GM12878 (cell line): Measurements from ENCODE around the gene YKT6.

ENCODE experiments used
- BHLHE40 ChIP-seq, 2 experiments: fragments of 450-650 bp in 1 of 2; IDR thresholded peaks; 2 replicates each; pipeline ENCODE4 v1.6.1; 2011 to 2017; ENCODE audit warnings: low read depth in 2 of 2, borderline replicate concordance in 1 of 2, improper control_type of control experiment in 1 of 2, low read length in 1 of 2, mild to moderate bottlenecking in 1 of 2
- E2F4 ChIP-seq: IDR thresholded peaks from 2 replicates; pipeline ENCODE4 v1.6.1; 2012; ENCODE audit warnings: low read depth, low read length, improper control_type of control experiment
- ESRRA ChIP-seq: IDR thresholded peaks from 2 replicates; pipeline ENCODE4 v1.6.1; 2012; ENCODE audit warnings: mild to moderate bottlenecking, low read length, improper control_type of control experiment
- FOXM1 ChIP-seq: IDR thresholded peaks from 2 replicates; pipeline ENCODE4 v1.6.1; 2012; ENCODE audit warnings: low read depth, mild to moderate bottlenecking, inconsistent platforms, low read length, moderate library complexity
- POLR2A ChIP-seq: IDR thresholded peaks from 2 replicates; pipeline ENCODE4 v1.6.1; 2011; ENCODE audit warnings: low read depth, mild to moderate bottlenecking, low read length
- USF2 ChIP-seq: IDR thresholded peaks from 2 replicates; pipeline ENCODE4 v1.6.1; 2011; ENCODE audit warnings: low read depth, low read length, improper control_type of control experiment, borderline replicate concordance
- TF ChIP-seq, protein P1 (sequence below): IDR thresholded peaks from 2 replicates; pipeline ENCODE4 v1.6.1; 2012; ENCODE audit warnings: mild to moderate bottlenecking, low read depth, low read length
- TF ChIP-seq, protein P2 (sequence below): IDR thresholded peaks from 2 replicates; pipeline ENCODE4 v1.6.1; 2011; ENCODE audit warnings: low read depth, mild to moderate bottlenecking, low read length, moderate library complexity, borderline replicate concordance; ENCODE audit errors: extremely low read depth

DNA sequence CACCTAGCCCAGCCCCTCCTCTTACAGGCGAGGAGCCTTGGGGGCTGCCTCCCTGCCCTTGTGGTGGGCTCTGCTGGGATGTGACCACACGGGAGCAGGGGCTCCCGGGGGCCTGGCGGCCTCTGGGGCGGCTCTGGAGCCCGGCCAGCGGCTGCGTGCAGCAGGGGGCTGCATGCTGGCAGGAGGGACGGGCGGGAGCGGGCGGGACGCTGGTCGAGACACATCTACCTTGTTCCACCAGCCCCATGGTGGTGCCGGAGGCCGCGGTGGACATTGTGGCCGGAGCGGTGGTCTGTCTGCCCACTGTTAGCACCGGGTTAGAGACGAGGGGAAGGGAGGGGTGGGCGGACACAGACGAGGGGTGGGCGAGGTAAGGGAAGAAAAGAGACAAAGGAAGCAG is 38.6 kb downstream of the YKT6 start:
- TF ChIP-seq FOXM1: no peak
- TF ChIP-seq E2F4: no peak
- TF ChIP-seq, protein P1, sequence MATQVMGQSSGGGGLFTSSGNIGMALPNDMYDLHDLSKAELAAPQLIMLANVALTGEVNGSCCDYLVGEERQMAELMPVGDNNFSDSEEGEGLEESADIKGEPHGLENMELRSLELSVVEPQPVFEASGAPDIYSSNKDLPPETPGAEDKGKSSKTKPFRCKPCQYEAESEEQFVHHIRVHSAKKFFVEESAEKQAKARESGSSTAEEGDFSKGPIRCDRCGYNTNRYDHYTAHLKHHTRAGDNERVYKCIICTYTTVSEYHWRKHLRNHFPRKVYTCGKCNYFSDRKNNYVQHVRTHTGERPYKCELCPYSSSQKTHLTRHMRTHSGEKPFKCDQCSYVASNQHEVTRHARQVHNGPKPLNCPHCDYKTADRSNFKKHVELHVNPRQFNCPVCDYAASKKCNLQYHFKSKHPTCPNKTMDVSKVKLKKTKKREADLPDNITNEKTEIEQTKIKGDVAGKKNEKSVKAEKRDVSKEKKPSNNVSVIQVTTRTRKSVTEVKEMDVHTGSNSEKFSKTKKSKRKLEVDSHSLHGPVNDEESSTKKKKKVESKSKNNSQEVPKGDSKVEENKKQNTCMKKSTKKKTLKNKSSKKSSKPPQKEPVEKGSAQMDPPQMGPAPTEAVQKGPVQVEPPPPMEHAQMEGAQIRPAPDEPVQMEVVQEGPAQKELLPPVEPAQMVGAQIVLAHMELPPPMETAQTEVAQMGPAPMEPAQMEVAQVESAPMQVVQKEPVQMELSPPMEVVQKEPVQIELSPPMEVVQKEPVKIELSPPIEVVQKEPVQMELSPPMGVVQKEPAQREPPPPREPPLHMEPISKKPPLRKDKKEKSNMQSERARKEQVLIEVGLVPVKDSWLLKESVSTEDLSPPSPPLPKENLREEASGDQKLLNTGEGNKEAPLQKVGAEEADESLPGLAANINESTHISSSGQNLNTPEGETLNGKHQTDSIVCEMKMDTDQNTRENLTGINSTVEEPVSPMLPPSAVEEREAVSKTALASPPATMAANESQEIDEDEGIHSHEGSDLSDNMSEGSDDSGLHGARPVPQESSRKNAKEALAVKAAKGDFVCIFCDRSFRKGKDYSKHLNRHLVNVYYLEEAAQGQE: no peak
- no peak for TF ChIP-seq USF2
- TF ChIP-seq BHLHE40 (IDR thresholded peaks at IDR 0.05; ENCODE audit: borderline replicate concordance in 1 of 2, low read depth in 2 of 2, low read length in 1 of 2): no peak
- TF ChIP-seq POLR2A: no peak
- TF ChIP-seq, protein P2, sequence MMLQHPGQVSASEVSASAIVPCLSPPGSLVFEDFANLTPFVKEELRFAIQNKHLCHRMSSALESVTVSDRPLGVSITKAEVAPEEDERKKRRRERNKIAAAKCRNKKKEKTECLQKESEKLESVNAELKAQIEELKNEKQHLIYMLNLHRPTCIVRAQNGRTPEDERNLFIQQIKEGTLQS: no peak
- TF ChIP-seq ESRRA: no peak
